Lower lobe of right lung (tissue), 2 donors: ENCODE data around the gene KCNN2. TPM values are rescaled to one million over a fixed set of nuclear protein-coding genes. Genes with fewer than 3 reads are reported as not detected.

Experiments
- ATAC-seq, 2 donors: fragments of 200-7000 bp; cut with Tn5 transposase; one replicate each; pipeline ENCODE4 v1.9.1; 2020 to 2022; ENCODE audit warnings: mild to moderate bottlenecking in 2 of 2, moderate library complexity in 2 of 2
- DNase-seq: peaks from one replicate; pipeline ENCODE4 v3.0.0-alpha.2; 2020
- H3K27ac ChIP-seq: fragments of 200-600 bp; one replicate; pipeline ENCODE4 v1.8.0; 2022
- H3K27me3 ChIP-seq: fragments of 200-600 bp; one replicate; pipeline ENCODE4 v1.8.0; 2022; ENCODE audit warnings: low read depth
- H3K36me3 ChIP-seq: fragments of 200-600 bp; one replicate; pipeline ENCODE4 v1.8.0; 2022; ENCODE audit warnings: mild to moderate bottlenecking
- H3K4me1 ChIP-seq: fragments of 200-600 bp; one replicate; pipeline ENCODE4 v1.8.0; 2022
- H3K4me3 ChIP-seq: fragments of 200-600 bp; one replicate; pipeline ENCODE4 v1.8.0; 2022; ENCODE audit warnings: mild to moderate bottlenecking
- H3K9me3 ChIP-seq: fragments of 200-600 bp; one replicate; pipeline ENCODE4 v1.8.0; 2022
- intact Hi-C: fragments of 100-400 bp; cut with DNase I; formaldehyde crosslinking; loops from one replicate; pipeline ENCODE4 v1.11.0; 2022
- total RNA-seq: library from RNA; stranded (reverse); fragmentation: NEBNext Ultra II Directional; extraction: Animal tissue kit (Norgen Biotek cat#: 25700); gene quantifications from one replicate; pipeline ENCODE4 v1.2.1, GENCODE V29; 2021
- TF ChIP-seq, protein P1 (sequence below): fragments of 200-600 bp; IDR thresholded peaks from one replicate; pipeline ENCODE4 v1.8.0; 2022; ENCODE audit warnings: antibody characterized with exemption, mild to moderate bottlenecking
- donor health status: DM: no; HTN: yes; CAD: no; lungs with severe emphysema.

Gene KCNN2
- total RNA-seq, 1 donor from 2014 or later: 1.2 TPM

DNA sequence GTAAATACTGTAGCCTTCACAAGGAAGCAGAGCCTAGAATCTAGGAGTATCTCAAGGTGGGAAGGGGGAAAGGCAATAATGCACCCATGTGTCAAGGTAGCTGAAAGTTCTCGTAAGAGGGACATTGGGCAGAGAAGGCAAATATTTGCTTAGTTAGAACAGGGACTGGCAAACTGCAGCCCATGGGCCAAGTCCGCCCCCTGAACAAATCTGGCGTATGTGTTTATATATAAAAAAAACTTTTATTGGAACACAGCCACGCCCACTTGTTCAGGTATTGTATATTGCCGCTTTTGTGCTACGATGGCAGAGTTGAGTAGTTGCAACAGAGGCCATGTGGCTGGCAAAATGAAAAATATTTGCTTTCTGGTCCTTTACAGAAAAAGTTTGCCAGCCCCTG is 16.1 kb downstream of the KCNN2 start:
- no peak overlapping the region for H3K4me3 ChIP-seq

DNA sequence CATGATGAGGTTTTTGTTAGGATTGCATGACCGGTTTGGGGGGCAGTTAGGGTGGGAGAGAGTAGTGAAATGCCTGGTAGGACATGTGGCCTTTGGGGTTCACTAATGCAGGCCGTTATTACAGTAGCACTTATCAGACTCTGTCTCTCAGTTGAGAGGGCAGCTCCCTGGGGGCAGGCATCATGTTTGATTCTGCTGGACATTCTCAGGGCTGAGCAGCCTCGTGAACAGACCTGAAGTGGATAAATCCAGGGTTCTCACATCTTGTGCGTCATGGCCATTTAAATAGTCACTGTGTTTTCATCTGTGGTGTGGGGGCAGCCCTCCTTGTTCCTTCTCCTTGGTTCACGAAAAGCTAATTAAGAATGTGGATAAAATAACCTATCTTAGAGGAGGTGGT is 18.9 kb downstream of the KCNN2 start:
- intact Hi-C loops: no loop called here
- H3K4me1 ChIP-seq: no peaks in the 10 kb centered on the region
- ATAC-seq (no peak), DNase-seq (no peak)
- no peaks in the 10 kb centered on the region for H3K27me3 ChIP-seq
- TF ChIP-seq, protein P1, sequence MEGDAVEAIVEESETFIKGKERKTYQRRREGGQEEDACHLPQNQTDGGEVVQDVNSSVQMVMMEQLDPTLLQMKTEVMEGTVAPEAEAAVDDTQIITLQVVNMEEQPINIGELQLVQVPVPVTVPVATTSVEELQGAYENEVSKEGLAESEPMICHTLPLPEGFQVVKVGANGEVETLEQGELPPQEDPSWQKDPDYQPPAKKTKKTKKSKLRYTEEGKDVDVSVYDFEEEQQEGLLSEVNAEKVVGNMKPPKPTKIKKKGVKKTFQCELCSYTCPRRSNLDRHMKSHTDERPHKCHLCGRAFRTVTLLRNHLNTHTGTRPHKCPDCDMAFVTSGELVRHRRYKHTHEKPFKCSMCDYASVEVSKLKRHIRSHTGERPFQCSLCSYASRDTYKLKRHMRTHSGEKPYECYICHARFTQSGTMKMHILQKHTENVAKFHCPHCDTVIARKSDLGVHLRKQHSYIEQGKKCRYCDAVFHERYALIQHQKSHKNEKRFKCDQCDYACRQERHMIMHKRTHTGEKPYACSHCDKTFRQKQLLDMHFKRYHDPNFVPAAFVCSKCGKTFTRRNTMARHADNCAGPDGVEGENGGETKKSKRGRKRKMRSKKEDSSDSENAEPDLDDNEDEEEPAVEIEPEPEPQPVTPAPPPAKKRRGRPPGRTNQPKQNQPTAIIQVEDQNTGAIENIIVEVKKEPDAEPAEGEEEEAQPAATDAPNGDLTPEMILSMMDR: no peak
- no peaks in the 10 kb centered on the region for H3K9me3 ChIP-seq
- no peaks in the 10 kb centered on the region for H3K36me3 ChIP-seq
- no peak overlapping the region for H3K4me3 ChIP-seq
- no peak overlapping the region for H3K27ac ChIP-seq

More for the DNA sequence above, 16.1 kb downstream of the KCNN2 start:
- intact Hi-C loops: no loop called here
- H3K9me3 ChIP-seq: no peaks in the 10 kb centered on the region
- H3K27ac ChIP-seq: no peak overlapping the region
- H3K4me1 ChIP-seq: no peaks in the 10 kb centered on the region
- H3K27me3 ChIP-seq: no peaks in the 10 kb centered on the region
- TF ChIP-seq, protein P1: no peak
- no peaks in the 10 kb centered on the region for H3K36me3 ChIP-seq
- DNase-seq (no peak), ATAC-seq (peak in 1 of 2 donors; percentile 52)

DNA sequence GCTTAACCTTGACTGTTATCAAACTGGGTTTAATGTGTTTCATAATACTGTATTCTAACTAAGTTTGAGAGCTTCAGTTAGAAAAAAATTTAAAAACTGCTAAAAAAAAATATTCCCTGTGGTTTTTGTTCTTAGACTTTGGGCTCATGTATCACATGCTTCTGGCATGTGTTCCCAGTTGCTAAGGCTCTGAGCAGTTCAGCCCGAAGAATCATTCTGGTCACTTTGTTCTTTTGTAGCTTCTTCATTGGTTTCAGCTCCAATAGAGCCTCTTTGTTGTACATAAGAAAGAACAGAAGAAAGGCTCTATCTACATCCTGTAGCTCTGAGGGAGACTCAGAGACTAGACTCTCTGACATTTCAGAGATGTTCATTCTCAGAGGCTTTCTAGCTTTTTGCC is 25.6 kb downstream of the KCNN2 start:
- intact Hi-C loops: no loop called here
- TF ChIP-seq, protein P1: no peak

DNA sequence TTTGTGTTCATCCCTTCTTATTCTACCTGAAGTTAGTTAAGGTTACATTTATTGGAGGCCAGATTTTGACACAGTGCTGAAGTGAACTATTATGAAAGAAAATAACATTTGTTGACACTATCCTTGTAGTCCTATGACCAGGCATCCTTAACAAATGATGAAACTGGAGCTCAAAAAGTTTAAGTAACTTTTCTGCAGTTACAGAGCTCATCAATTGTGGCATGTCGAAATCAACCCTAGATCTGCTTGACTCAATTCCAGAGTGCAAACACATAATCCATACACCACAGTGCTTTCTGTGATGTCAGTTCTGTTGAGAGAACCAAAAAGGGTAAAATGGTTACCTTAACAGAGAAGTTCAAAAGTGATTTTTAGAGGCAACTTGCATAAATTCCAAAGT is 28.6 kb downstream of the KCNN2 start:
- no peak for ATAC-seq
- no peaks in the 10 kb centered on the region for H3K9me3 ChIP-seq
- DNase-seq: no peak
- H3K27me3 ChIP-seq: no peaks in the 10 kb centered on the region
- no peak overlapping the region for H3K27ac ChIP-seq
- no peaks in the 10 kb centered on the region for H3K4me1 ChIP-seq
- TF ChIP-seq, protein P1: no peak
- H3K4me3 ChIP-seq: no peak overlapping the region
- intact Hi-C loops: no loop called here
- no peaks in the 10 kb centered on the region for H3K36me3 ChIP-seq

More for the DNA sequence above, 25.6 kb downstream of the KCNN2 start:
- Histone ChIP-seq H3K4me3 (no peak overlapping the region), H3K9me3 (no peaks in the 10 kb centered on the region), H3K4me1 (no peaks in the 10 kb centered on the region), H3K36me3 (no peaks in the 10 kb centered on the region), H3K27ac (no peak overlapping the region), H3K27me3 (no peaks in the 10 kb centered on the region)
- DNase-seq (no peak), ATAC-seq (no peak)

DNA sequence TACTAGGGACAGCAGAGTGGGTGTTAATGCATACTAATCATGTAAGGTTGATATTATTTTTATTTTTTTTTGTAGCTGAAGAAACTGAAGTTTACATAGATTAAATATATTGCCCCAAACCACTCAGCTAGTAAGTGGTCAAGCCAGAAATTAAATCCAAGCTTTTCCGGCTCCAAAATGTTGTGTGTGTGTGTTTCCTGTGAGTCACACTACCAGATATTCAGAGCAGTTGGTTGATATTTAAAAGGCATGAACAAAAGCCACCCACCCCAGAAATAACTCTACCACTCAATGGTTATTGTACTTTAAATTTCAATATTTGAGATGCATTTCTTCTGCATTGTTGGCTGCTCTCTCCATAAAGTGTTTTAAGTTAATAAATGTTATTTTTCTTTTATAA is 29.5 kb downstream of the KCNN2 start:
- H3K27me3 ChIP-seq: no peaks in the 10 kb centered on the region
- intact Hi-C loops: no loop called here
- no peaks in the 10 kb centered on the region for H3K9me3 ChIP-seq
- no peak for DNase-seq
- TF ChIP-seq, protein P1: no peak
- no peak for ATAC-seq
- no peaks in the 10 kb centered on the region for H3K4me1 ChIP-seq
- no peaks in the 10 kb centered on the region for H3K36me3 ChIP-seq
- H3K4me3 ChIP-seq: no peak overlapping the region
- no peak overlapping the region for H3K27ac ChIP-seq

DNA sequence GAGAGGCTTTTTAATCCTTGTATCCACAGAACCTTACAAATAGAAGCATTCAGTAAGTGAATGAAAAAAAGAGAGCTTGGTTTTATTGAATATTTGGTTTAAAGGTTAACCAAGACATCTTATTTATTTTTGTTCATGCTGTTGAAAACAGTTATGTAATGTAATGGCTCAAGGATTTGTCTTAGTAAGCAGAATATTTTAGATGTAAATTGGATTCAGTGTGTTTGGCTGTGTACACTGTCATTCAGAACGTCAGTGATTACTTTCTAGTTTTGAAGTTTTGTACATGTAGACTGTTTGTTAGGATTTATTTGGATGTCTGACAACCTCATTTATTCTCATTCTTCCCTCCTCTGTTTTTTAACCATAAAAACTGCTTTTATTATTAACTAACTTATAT is 31.3 kb downstream of the KCNN2 start:
- Histone ChIP-seq H3K4me1 (no peaks in the 10 kb centered on the region), H3K4me3 (no peak overlapping the region), H3K27me3 (no peaks in the 10 kb centered on the region), H3K27ac (no peak overlapping the region), H3K36me3 (no peaks in the 10 kb centered on the region), H3K9me3 (peaks cover under 1% of the 10 kb centered on the region)
- intact Hi-C loops: no loop called here
- TF ChIP-seq, protein P1: no peak
- DNase-seq (no peak), ATAC-seq (no peak)
